ENCODE measurements around the gene SLC25A51. TPM values are rescaled to one million over a fixed set of nuclear protein-coding genes. Genes with fewer than 3 reads are reported as not detected.

SLC25A51 gene
- total RNA-seq, 4 donors from 2014 or later: 29.0 to 41.9 (median 39.3) TPM

DNA sequence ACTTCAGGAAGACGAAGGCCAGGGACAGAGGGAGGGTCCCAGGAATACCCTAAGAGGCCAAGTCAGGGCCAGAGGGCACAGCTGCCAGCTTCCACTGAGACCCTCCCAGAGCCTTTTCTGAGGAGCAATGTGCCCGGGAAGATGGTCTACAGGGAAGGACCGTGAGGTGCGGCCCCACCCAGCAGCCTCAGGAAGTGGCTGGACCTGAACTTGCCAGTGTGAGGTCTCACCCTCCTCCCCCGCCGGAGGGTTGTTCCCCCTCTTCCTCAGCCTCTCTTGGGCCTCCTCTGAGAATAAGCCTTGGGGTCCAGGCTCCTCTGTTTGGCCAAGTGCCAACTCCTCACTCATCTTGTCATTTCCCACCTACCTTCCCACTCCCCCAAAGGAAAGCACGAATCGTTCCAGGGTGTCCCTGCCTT lies 13.4 kb upstream of the SLC25A51 start:
- peaks cover 28 to 36% (median 35%) of the 10 kb centered on the region in 4 donors for H3K4me1 ChIP-seq
- peaks cover 0 to 24% (median 13%) of the 10 kb centered on the region in 4 donors for H3K36me3 ChIP-seq
- TF ChIP-seq POLR2A (IDR thresholded peaks at IDR 0.05; ENCODE audit: low read depth) (no peak), EP300 (IDR thresholded peaks at IDR 0.05) (no peak), POLR2AphosphoS5 (IDR thresholded peaks at IDR 0.05) (no peak)
- TF ChIP-seq, protein P1, sequence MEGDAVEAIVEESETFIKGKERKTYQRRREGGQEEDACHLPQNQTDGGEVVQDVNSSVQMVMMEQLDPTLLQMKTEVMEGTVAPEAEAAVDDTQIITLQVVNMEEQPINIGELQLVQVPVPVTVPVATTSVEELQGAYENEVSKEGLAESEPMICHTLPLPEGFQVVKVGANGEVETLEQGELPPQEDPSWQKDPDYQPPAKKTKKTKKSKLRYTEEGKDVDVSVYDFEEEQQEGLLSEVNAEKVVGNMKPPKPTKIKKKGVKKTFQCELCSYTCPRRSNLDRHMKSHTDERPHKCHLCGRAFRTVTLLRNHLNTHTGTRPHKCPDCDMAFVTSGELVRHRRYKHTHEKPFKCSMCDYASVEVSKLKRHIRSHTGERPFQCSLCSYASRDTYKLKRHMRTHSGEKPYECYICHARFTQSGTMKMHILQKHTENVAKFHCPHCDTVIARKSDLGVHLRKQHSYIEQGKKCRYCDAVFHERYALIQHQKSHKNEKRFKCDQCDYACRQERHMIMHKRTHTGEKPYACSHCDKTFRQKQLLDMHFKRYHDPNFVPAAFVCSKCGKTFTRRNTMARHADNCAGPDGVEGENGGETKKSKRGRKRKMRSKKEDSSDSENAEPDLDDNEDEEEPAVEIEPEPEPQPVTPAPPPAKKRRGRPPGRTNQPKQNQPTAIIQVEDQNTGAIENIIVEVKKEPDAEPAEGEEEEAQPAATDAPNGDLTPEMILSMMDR (IDR thresholded peaks at IDR 0.05): no peak
- intact Hi-C loops (cut with DNase I): loop anchor here (10.0 kb wide), 1 partner anchor 517 kb away; no protein-coding TSS in a partner anchor
- no peaks in the 10 kb centered on the region for H3K27me3 ChIP-seq
- H3K27ac ChIP-seq (replicated peaks in 1 of 4): peak overlapping the region; percentile 58 to 76 (median 66)
- H3K9me3 ChIP-seq: no peaks in the 10 kb centered on the region
- no peak for DNase-seq (ENCODE audit: extremely low spot score)
- 46% methylated on average over 6 of the region's 8 CpGs for WGBS
- no peak overlapping the region for H3K4me3 ChIP-seq

DNA sequence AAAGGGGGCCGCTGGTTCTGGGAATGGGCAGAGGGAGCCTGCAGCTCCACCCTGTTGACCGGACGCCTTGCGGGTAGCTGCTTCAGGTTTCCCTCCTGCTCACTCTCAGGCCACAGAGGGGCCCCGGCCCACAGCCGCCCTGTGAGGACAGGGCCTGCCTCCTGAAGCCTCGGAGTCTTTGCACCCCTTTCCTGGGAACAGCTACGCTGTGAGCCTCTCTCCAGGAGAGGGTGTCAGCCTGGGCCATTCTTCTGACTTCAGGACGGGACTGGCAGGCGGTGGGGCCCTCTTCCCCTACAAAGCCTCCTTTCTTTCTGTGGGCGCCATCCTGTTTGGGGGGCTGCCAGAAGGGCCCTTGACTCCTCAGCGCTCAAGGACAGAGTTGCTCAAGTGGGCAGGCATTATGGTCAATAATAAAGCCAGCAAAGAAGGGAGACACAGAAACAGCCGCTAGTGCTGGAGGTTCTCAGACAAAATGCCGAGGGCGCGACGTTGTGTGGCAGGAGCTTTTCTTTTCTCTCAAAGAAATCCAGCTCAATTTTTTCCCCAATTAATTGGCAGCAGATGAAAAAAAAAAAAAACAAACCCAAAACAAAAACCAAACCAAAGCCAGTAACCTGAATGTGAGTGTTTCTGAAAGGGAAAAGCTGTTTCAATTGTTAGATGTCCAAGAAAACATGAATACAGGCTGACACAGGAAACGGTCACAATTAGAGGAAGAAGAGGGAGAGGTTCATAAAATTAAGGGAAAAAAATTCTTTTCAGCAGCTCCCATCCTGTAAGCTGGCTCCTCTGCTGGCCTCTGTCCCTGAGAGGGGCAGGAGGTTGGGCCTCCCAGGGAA lies 12.8 kb upstream of the SLC25A51 start:
- Histone ChIP-seq H3K27me3 (no peaks in the 10 kb centered on the region), H3K27ac (replicated peaks in 1 of 4) (peak overlapping the region; percentile 58 to 76 (median 66)), H3K36me3 (peaks cover 0 to 24% (median 13%) of the 10 kb centered on the region in 4 donors), H3K4me1 (peaks cover 28 to 35% (median 32%) of the 10 kb centered on the region in 4 donors), H3K9me3 (no peaks in the 10 kb centered on the region), H3K4me3 (no peak overlapping the region)
- 76% methylated on average over 12 of the region's 18 CpGs for whole genome bisulfite sequencing
- no peak for DNase-seq (ENCODE audit: extremely low spot score)
- intact Hi-C loops (cut with DNase I): loop anchor here (10.0 kb wide), 1 partner anchor 518 kb away; no protein-coding TSS in a partner anchor
- TF ChIP-seq EP300 (IDR thresholded peaks at IDR 0.05) (no peak), POLR2A (IDR thresholded peaks at IDR 0.05; ENCODE audit: low read depth) (no peak), POLR2AphosphoS5 (IDR thresholded peaks at IDR 0.05) (no peak)
- TF ChIP-seq, protein P1 (IDR thresholded peaks at IDR 0.05): no peak

DNA sequence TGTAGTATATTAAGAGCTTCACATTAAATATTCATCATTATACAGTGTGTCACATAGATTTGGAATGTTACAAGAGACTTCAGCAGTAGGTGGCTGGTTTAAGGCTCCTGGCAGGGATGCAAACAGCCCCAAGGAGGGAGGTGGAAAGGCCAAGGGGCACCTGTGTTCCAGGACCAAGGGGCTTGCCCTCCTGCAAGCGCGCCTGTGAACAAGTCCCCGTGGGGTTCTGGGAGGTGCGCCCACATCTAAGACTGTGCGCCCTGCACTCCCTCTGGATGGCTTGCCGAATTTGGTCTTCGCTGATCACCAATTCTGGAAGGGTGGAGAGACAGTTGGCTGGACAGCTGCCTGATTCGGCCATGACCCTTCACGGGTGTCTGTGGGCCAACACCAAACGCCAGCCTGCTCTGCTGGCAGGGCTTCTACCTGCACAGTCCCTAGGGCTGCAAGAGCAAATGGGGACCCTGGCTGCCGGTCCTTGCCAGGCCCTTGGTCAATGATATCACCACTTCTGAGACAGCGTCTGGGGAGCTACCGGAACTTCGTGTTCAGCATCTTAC lies 12.1 kb upstream of the SLC25A51 start:
- intact Hi-C loops (cut with DNase I): loop anchor here (10.0 kb wide), 1 partner anchor 519 kb away; no protein-coding TSS in a partner anchor
- H3K27me3 ChIP-seq: no peaks in the 10 kb centered on the region
- no peak for DNase-seq (ENCODE audit: extremely low spot score)
- no peaks in the 10 kb centered on the region for H3K9me3 ChIP-seq
- H3K27ac ChIP-seq (replicated peaks in 1 of 4): peak overlapping the region in 3 of 4 donors; percentile 57 to 76 (median 64)
- H3K4me1 ChIP-seq: peaks cover 28 to 35% (median 32%) of the 10 kb centered on the region in 4 donors
- 85% methylated on average over 12 of the region's 14 CpGs for WGBS
- TF ChIP-seq, protein P1 (IDR thresholded peaks at IDR 0.05): no peak
- TF ChIP-seq POLR2A (IDR thresholded peaks at IDR 0.05; ENCODE audit: low read depth): no peak
- H3K36me3 ChIP-seq: peaks cover 0 to 24% (median 13%) of the 10 kb centered on the region in 4 donors
- H3K4me3 ChIP-seq: no peak overlapping the region

DNA sequence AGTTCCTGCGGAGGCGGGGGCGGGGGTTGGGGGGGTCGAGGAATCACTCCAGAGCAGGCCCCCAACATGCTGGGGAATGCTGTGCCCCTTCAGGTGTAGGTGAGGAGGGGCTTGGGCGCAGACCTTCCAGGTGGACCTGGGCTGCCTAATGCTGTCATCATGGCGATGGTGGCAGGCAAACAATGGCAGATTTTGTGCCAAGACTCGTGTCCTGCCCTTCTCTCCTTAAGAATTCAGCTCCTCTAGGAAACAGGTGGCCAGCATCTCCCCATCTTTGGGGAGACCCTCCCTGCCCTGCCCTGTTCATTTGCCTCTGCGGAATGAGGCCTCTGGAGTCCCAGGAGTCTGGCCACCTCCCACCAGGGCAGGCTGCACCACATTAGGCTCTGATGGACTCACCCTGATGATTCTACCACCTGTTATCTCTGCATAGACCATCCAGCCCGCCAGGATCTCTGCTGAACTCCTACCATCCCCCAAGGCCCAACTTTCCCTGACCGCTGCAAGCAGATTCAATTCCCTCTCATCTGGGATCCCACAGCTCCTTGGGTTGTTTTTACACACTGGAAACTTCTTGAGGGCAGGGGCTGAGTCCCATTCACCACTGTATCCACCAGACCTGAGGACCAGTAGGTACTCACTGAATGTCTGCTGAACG lies 10.9 kb upstream of the SLC25A51 start:
- Histone ChIP-seq H3K36me3 (peaks cover 0 to 24% (median 13%) of the 10 kb centered on the region in 4 donors), H3K27ac (replicated peaks in 1 of 4) (no peak overlapping the region), H3K27me3 (no peaks in the 10 kb centered on the region), H3K4me1 (peaks cover 26 to 35% (median 31%) of the 10 kb centered on the region in 4 donors), H3K9me3 (no peaks in the 10 kb centered on the region), H3K4me3 (no peak overlapping the region)
- TF ChIP-seq POLR2AphosphoS5 (IDR thresholded peaks at IDR 0.05) (no peak), POLR2A (IDR thresholded peaks at IDR 0.05; ENCODE audit: low read depth) (no peak), EP300 (IDR thresholded peaks at IDR 0.05) (no peak)
- TF ChIP-seq, protein P1 (IDR thresholded peaks at IDR 0.05): no peak
- DNase-seq (ENCODE audit: extremely low spot score): no peak
- intact Hi-C loops (cut with DNase I): loop anchor here (5.0 to 10.0 kb wide), 2 partner anchors 172 to 520 kb away; no protein-coding TSS in a partner anchor
- 72% methylated on average over 11 of the region's 11 CpGs for WGBS
